Measurements from ENCODE around the gene TYMP. TPM values are rescaled to one million over a fixed set of nuclear protein-coding genes. Genes with fewer than 3 reads are reported as not detected.

The TYMP gene
- total and polyA plus RNA-seq, 10 of the 15 experiments (the other 5 are each of a cell fraction or from before 2014, with no cell fraction given) = 0.42 to 57.8 (median 24.6) TPM

DNA sequence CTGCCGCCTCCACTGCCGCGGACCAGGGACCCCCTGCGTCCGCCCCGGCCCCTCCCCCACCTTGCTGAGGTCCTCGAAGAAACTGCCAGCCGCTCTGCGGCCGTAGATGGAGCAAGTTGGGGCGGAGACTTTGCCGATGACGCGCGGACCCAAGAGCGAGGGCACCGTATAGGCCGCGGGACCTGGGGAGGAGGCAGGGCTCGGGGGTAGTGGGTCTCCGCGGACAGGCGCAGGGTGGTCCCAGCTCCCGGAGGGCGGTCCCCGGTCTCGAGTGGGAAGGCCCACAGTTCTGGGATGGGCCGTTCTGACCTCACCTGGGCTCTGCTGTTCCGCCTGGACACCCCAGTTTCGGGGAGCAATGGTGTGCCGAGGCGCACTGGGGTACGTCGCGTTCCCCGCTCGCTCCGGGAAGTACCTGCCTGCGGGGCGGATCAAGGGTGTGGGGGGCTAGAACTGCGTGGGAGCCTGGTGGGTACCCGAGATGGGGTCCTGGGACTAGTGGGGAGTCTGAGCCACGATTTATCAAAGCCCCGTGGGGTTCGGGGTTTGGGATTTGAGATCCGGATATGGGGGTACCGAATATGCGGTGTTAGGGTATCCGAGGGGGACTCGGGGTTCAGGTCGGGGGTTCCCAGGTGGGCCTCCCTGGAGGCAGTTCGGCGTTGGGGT lies 1.2 kb upstream of the TYMP start (continued):
- TF ChIP-seq, protein P1, sequence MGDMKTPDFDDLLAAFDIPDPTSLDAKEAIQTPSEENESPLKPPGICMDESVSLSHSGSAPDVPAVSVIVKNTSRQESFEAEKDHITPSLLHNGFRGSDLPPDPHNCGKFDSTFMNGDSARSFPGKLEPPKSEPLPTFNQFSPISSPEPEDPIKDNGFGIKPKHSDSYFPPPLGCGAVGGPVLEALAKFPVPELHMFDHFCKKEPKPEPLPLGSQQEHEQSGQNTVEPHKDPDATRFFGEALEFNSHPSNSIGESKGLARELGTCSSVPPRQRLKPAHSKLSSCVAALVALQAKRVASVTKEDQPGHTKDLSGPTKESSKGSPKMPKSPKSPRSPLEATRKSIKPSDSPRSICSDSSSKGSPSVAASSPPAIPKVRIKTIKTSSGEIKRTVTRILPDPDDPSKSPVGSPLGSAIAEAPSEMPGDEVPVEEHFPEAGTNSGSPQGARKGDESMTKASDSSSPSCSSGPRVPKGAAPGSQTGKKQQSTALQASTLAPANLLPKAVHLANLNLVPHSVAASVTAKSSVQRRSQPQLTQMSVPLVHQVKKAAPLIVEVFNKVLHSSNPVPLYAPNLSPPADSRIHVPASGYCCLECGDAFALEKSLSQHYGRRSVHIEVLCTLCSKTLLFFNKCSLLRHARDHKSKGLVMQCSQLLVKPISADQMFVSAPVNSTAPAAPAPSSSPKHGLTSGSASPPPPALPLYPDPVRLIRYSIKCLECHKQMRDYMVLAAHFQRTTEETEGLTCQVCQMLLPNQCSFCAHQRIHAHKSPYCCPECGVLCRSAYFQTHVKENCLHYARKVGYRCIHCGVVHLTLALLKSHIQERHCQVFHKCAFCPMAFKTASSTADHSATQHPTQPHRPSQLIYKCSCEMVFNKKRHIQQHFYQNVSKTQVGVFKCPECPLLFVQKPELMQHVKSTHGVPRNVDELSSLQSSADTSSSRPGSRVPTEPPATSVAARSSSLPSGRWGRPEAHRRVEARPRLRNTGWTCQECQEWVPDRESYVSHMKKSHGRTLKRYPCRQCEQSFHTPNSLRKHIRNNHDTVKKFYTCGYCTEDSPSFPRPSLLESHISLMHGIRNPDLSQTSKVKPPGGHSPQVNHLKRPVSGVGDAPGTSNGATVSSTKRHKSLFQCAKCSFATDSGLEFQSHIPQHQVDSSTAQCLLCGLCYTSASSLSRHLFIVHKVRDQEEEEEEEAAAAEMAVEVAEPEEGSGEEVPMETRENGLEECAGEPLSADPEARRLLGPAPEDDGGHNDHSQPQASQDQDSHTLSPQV (IDR thresholded peaks at IDR 0.05) = no peak
- no peak for TF ChIP-seq ETV6 (conservative IDR thresholded peaks at IDR 0.05 in 1 of 2, IDR thresholded peaks at IDR 0.05 in 1 of 2; ENCODE audit: borderline replicate concordance in 1 of 2, low read depth in 1 of 2)
- no peak for TF ChIP-seq ZNF207 (IDR thresholded peaks at IDR 0.05; ENCODE audit: borderline replicate concordance)
- no peak for TF ChIP-seq STAT3 (IDR thresholded peaks at IDR 0.05; ENCODE audit: low read depth, low read length)
- no peak for TF ChIP-seq RCOR1 (conservative IDR thresholded peaks at IDR 0.05; ENCODE audit: low read depth, low read length)
- no peak for TF ChIP-seq TCF7 (IDR thresholded peaks at IDR 0.05; ENCODE audit: borderline replicate concordance)
- TF ChIP-seq TAF1 (IDR thresholded peaks at IDR 0.05; ENCODE audit: borderline replicate concordance, low read depth, low read length) = peak; percentile 57; the same call in 1 of the 2 replicates
- peak; percentile 82; the same call in 2 of the 3 replicates for TF ChIP-seq POU2F2 (IDR thresholded peaks at IDR 0.05; ENCODE audit: borderline replicate concordance, low read depth, low read length)
- peak; percentile 52 for TF ChIP-seq E2F8 (IDR thresholded peaks at IDR 0.05; ENCODE audit: low read depth, partially characterized antibody)
- no peak for TF ChIP-seq POLR2A (IDR thresholded peaks at IDR 0.05; ENCODE audit: low read depth, low read length)
- no peak; the same call in 1 of the 2 replicates for TF ChIP-seq DPF2 (IDR thresholded peaks at IDR 0.05)
- TF ChIP-seq TCF3 (IDR thresholded peaks at IDR 0.05; ENCODE audit: borderline replicate concordance, insufficient read depth, low read depth, low read length) = peak; percentile 53; the same call in 1 of the 2 replicates
- peak; percentile 75; the same call in 1 of the 2 replicates for TF ChIP-seq CHD2 (IDR thresholded peaks at IDR 0.05; ENCODE audit: borderline replicate concordance, low read depth, low read length)
- TF ChIP-seq, protein P2, sequence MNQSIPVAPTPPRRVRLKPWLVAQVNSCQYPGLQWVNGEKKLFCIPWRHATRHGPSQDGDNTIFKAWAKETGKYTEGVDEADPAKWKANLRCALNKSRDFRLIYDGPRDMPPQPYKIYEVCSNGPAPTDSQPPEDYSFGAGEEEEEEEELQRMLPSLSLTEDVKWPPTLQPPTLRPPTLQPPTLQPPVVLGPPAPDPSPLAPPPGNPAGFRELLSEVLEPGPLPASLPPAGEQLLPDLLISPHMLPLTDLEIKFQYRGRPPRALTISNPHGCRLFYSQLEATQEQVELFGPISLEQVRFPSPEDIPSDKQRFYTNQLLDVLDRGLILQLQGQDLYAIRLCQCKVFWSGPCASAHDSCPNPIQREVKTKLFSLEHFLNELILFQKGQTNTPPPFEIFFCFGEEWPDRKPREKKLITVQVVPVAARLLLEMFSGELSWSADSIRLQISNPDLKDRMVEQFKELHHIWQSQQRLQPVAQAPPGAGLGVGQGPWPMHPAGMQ (IDR thresholded peaks at IDR 0.05; ENCODE audit: borderline replicate concordance) = no peak
- no peak for TF ChIP-seq SIX5 (IDR thresholded peaks at IDR 0.05; ENCODE audit: low read depth, low read length, severe bottlenecking)
- no peak for TF ChIP-seq KLF5 (IDR thresholded peaks at IDR 0.05; ENCODE audit: partially characterized antibody)
- TF ChIP-seq RB1 (IDR thresholded peaks at IDR 0.05; ENCODE audit: borderline replicate concordance) = no peak
- peak; percentile 62 for TF ChIP-seq NBN (IDR thresholded peaks at IDR 0.05)
- 0 out of 2 replicates have a peak, but pooled peaks have one; percentile 11 for TF ChIP-seq MEF2A (IDR thresholded peaks at IDR 0.05; ENCODE audit: insufficient read depth, low read depth, low read length)
- no peak for TF ChIP-seq CREB1 (IDR thresholded peaks at IDR 0.05; ENCODE audit: low read depth)
- TF ChIP-seq, protein P3, sequence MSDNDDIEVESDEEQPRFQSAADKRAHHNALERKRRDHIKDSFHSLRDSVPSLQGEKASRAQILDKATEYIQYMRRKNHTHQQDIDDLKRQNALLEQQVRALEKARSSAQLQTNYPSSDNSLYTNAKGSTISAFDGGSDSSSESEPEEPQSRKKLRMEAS (IDR thresholded peaks at IDR 0.05; ENCODE audit: low read depth, low read length) = no peak
